Muscle layer of duodenum (tissue), 2 donors: Measurements from ENCODE around the gene NAPB.

Source experiments
- H3K27ac ChIP-seq: one replicate; pipeline ENCODE4 v1.7.0; 2013; ENCODE audit warnings: mild to moderate bottlenecking, low read length
- H3K27me3 ChIP-seq: one replicate; pipeline ENCODE4 v1.7.0; 2013; ENCODE audit warnings: low read depth, mild to moderate bottlenecking, control low read depth, low read length
- H3K36me3 ChIP-seq, 2 donors: one replicate each; pipeline ENCODE4 v1.7.0; 2013; ENCODE audit warnings: low read length in 2 of 2, control low read depth in 1 of 2, mild to moderate bottlenecking in 1 of 2; ENCODE audit not compliant: insufficient read depth in 2 of 2, control insufficient read depth in 1 of 2
- H3K4me1 ChIP-seq, 2 donors: one replicate each; pipeline ENCODE4 v1.7.0; 2013; ENCODE audit warnings: low read length in 2 of 2, mild to moderate bottlenecking in 2 of 2, control low read depth in 1 of 2, moderate library complexity in 1 of 2; ENCODE audit not compliant: insufficient read depth in 2 of 2, control insufficient read depth in 1 of 2
- H3K4me3 ChIP-seq, 2 donors: one replicate each; pipeline ENCODE4 v1.7.0; 2013; ENCODE audit warnings: low read length in 2 of 2, low read depth in 1 of 2, mild to moderate bottlenecking in 1 of 2
- H3K9me3 ChIP-seq, 2 donors: one replicate each; pipeline ENCODE4 v1.7.0; 2013; ENCODE audit warnings: low read length in 2 of 2, control low read depth in 1 of 2, mild to moderate bottlenecking in 1 of 2; ENCODE audit not compliant: control insufficient read depth in 1 of 2
- donor health status: healthy.

The NAPB gene

GRCh38 chr20:23363257-23363649 is 58.0 kb downstream of the NAPB start:
- Histone ChIP-seq H3K27ac (peak overlapping the region; percentile 53), H3K4me3 (peak overlapping the region; percentile 79), H3K36me3 (no peaks in the 10 kb centered on the region), H3K27me3 (no peaks in the 10 kb centered on the region), H3K9me3 (no peaks in the 10 kb centered on the region), H3K4me1 (peaks cover 13 to 38% of the 10 kb centered on the region in 2 donors)

GRCh38 chr20:23362392-23363256 is 58.7 kb downstream of the NAPB start:
- H3K36me3 ChIP-seq: no peaks in the 10 kb centered on the region
- H3K9me3 ChIP-seq: no peaks in the 10 kb centered on the region
- peaks cover 13 to 38% of the 10 kb centered on the region in 2 donors for H3K4me1 ChIP-seq
- peak overlapping the region; percentile 53 for H3K27ac ChIP-seq
- H3K27me3 ChIP-seq: no peaks in the 10 kb centered on the region
- H3K4me3 ChIP-seq: peak overlapping the region; percentile 79

- peaks cover 13 to 37% of the 10 kb centered on the region in 2 donors for H3K4me1 ChIP-seq
- peak within 1 kb of the TSS; percentile 100 for H3K27ac ChIP-seq
- no peaks in the 10 kb centered on the region for H3K36me3 ChIP-seq
- no peaks in the 10 kb centered on the region for H3K27me3 ChIP-seq
- peak within 1 kb of the TSS; percentile 79 for H3K4me3 ChIP-seq
- H3K9me3 ChIP-seq: no peaks in the 10 kb centered on the region
Observed at GRCh38 chr20:23361476-23362391, 59.6 kb downstream of the NAPB start, which contains the start of gene GZF1. TSS of gene GZF1 (plus strand) at chr20:23362182. CDS start at chr20:23364384, 2,202 bp downstream.

GRCh38 chr20:23361119-23361475 is 60.2 kb downstream of the NAPB start:
- Histone ChIP-seq H3K4me1 (peaks cover 13 to 31% of the 10 kb centered on the region in 2 donors), H3K27ac (peak overlapping the region; percentile 100)

GRCh38 chr20:23360531-23360930 is 60.8 kb downstream of the NAPB start:
- H3K27ac ChIP-seq: peak overlapping the region; percentile 100
- peak overlapping the region in 1 of 2 donors; percentile 78 for H3K4me3 ChIP-seq
- H3K36me3 ChIP-seq: peaks cover 0 to 3% of the 10 kb centered on the region in 2 donors
- H3K27me3 ChIP-seq: no peaks in the 10 kb centered on the region
- peaks cover 9 to 25% of the 10 kb centered on the region in 2 donors for H3K4me1 ChIP-seq
- no peaks in the 10 kb centered on the region for H3K9me3 ChIP-seq

More at GRCh38 chr20:23361119-23361475, 60.2 kb downstream of the NAPB start:
- no peaks in the 10 kb centered on the region for H3K36me3 ChIP-seq
- H3K9me3 ChIP-seq: no peaks in the 10 kb centered on the region
- H3K27me3 ChIP-seq: no peaks in the 10 kb centered on the region
- H3K4me3 ChIP-seq: peak overlapping the region; percentile 75 to 78

GRCh38 chr20:23358923-23359593 is 62.2 kb downstream of the NAPB start:
- Histone ChIP-seq H3K27me3 (no peaks in the 10 kb centered on the region), H3K36me3 (peaks cover 3 to 18% of the 10 kb centered on the region in 2 donors), H3K4me1 (peaks cover 9 to 22% of the 10 kb centered on the region in 2 donors), H3K4me3 (no peak overlapping the region), H3K27ac (peak overlapping the region; percentile 86), H3K9me3 (no peaks in the 10 kb centered on the region)

GRCh38 chr20:23358563-23358906 is 62.8 kb downstream of the NAPB start:
- Histone ChIP-seq H3K27ac (peak overlapping the region; percentile 86), H3K27me3 (no peaks in the 10 kb centered on the region), H3K36me3 (peaks cover 8 to 22% of the 10 kb centered on the region in 2 donors), H3K4me3 (peak overlapping the region; percentile 57 to 77), H3K9me3 (no peaks in the 10 kb centered on the region), H3K4me1 (peaks cover 9 to 22% of the 10 kb centered on the region in 2 donors)

- peaks cover 8 to 22% of the 10 kb centered on the region in 2 donors for H3K36me3 ChIP-seq
- no peaks in the 10 kb centered on the region for H3K27me3 ChIP-seq
- peaks cover 3 to 17% of the 10 kb centered on the region in 2 donors for H3K4me1 ChIP-seq
- H3K27ac ChIP-seq: peak overlapping the region; percentile 91
- no peaks in the 10 kb centered on the region for H3K9me3 ChIP-seq
- H3K4me3 ChIP-seq: peak overlapping the region; percentile 76 to 77
Observed at GRCh38 chr20:23357767-23358562, 63.3 kb downstream of the NAPB start.

GRCh38 chr20:23356203-23356602 is 65.1 kb downstream of the NAPB start:
- Histone ChIP-seq H3K9me3 (no peaks in the 10 kb centered on the region), H3K27ac (no peak overlapping the region), H3K4me3 (no peak overlapping the region)

More at GRCh38 chr20:23356203-23356602, 65.1 kb downstream of the NAPB start:
- H3K27me3 ChIP-seq: no peaks in the 10 kb centered on the region
- H3K36me3 ChIP-seq: peaks cover 8 to 22% of the 10 kb centered on the region in 2 donors
- peaks cover 9 to 24% of the 10 kb centered on the region in 2 donors for H3K4me1 ChIP-seq
